GM06990 (cell line): Measurements from ENCODE around the gene MOB3A.

ENCODE experiments used
- DNase-seq: peaks from one replicate; pipeline ENCODE4 v3.0.0-alpha.2; 2011; ENCODE audit not compliant: insufficient read length; ENCODE audit errors: extremely low read depth
- H3K27me3 ChIP-seq: replicated peaks from 2 replicates; pipeline ENCODE4 v1.6.0; 2011; ENCODE audit warnings: low read length; ENCODE audit not compliant: control insufficient read depth, insufficient read depth
- H3K36me3 ChIP-seq: 2 replicates; pipeline ENCODE4 v1.5.1; 2011; ENCODE audit warnings: low read length; ENCODE audit not compliant: control insufficient read depth, insufficient read depth
- H3K4me3 ChIP-seq: replicated peaks from 2 replicates; pipeline ENCODE4 v1.5.1; 2011; ENCODE audit warnings: low read depth, mild to moderate bottlenecking, control low read depth, low read length
- CTCF ChIP-seq: IDR thresholded peaks from 2 replicates; pipeline ENCODE4 v1.5.1; 2011; ENCODE audit warnings: low read length, control low read depth, mild to moderate bottlenecking, inconsistent platforms; ENCODE audit not compliant: insufficient read depth, poor library complexity, severe bottlenecking

Gene MOB3A

GRCh38 chr19:2058570-2059421 lies 37.3 kb downstream of the MOB3A start:
- Histone ChIP-seq H3K27me3 (no peaks in the 10 kb centered on the region; the same call in 1 of the 2 replicates), H3K4me3 (no peak overlapping the region), H3K36me3 (no peaks in the 10 kb centered on the region)
- no peak for DNase-seq
- no peak for TF ChIP-seq CTCF

- H3K36me3 ChIP-seq, result no peaks in the 10 kb centered on the region
- no peak overlapping the region for H3K4me3 ChIP-seq
- TF ChIP-seq CTCF, result no peak
- DNase-seq, result no peak
- no peaks in the 10 kb centered on the region for H3K27me3 ChIP-seq
Measured at GRCh38 chr19:2057484-2058469, 38.3 kb downstream of the MOB3A start.

- no peak for DNase-seq
- no peaks in the 10 kb centered on the region for H3K27me3 ChIP-seq
- no peak overlapping the region for H3K4me3 ChIP-seq
- H3K36me3 ChIP-seq, result no peaks in the 10 kb centered on the region
- no peak for TF ChIP-seq CTCF
Measured at GRCh38 chr19:2056837-2057192, 39.3 kb downstream of the MOB3A start.

GRCh38 chr19:2055931-2056836 lies 39.9 kb downstream of the MOB3A start:
- no peaks in the 10 kb centered on the region for H3K27me3 ChIP-seq
- peak; percentile 23 for TF ChIP-seq CTCF
- no peaks in the 10 kb centered on the region for H3K36me3 ChIP-seq
- DNase-seq, result peak; percentile 44
- peak overlapping the region; percentile 48 for H3K4me3 ChIP-seq

GRCh38 chr19:2054763-2055162 lies 41.4 kb downstream of the MOB3A start:
- DNase-seq, result peak; percentile 61
- no peak for TF ChIP-seq CTCF
- Histone ChIP-seq H3K4me3 (peak overlapping the region; percentile 8; the same call in 1 of the 2 replicates), H3K27me3 (no peaks in the 10 kb centered on the region), H3K36me3 (no peaks in the 10 kb centered on the region)
